Vein endothelial cell (primary cell): ENCODE results near the gene GPATCH2L. TPM values are rescaled to one million over a fixed set of nuclear protein-coding genes. Genes with fewer than 3 reads are reported as not detected.

ENCODE experiments used
- total RNA-seq: library from RNA; depleted of rRNA; stranded (reverse); fragments of >200 nt; gene quantifications from 2 replicates; pipeline ENCODE4 v1.2.3, GENCODE V29; 2012

The GPATCH2L gene
- total RNA-seq, result 47.4 and 57.7 TPM in 2 replicates

DNA sequence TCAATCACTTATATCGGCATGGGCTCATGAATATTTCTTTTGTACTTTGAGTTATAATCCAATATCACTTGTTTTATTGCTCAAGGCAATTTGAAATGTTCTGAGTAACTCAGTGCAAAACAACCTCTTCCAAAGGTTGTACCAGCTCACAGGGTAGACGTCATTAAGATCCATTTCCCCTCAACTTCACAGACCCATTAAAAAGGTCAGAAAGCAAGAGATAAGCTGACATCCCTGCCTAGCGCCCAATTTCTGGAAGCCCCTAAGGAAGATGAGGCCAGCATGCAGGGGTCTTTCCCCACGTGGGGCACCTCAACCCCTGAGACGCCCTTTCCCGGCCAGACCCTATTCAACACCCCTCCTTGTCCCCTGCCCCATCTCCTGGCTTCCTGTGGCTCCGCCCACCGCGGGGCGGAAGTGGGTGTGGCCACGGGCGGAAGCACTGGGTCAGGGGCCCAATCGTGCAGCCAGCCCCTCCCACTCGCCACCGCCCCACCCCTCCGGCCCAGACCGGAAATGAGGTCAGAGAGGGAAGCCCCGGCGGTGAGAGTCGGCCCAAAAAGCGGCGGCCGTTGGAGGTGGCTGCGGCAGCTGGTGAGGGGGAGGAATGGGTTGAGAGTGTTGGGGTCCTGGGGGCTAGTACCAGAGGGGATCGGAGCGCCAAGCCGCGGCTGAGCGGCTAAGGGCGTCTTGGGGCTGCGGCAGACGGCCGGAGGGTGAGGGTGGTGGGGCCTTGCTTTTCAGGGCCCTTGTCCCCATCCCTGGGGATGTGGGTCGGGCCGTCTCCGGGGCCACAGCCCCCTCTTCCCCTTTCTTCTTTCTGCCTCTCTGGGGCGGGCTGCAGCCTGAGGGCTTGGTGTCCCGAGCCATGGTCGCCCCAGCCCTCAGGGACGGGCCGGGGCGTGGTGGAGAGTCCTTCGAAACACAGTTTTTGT, at the start of gene GPATCH2L:
TSS of gene GPATCH2L (plus strand) at position 525 of the 935 bp plus-strand sequence. CDS start 2,442 bp downstream, outside the sequence.

Other genes starting within 250 kb of the GPATCH2L start
- 2.8 and 3.6 TPM in 2 replicates for gene TGFB3, start 169.9 kb upstream of the GPATCH2L start, total RNA-seq
- gene IFT43, start 166.2 kb upstream of the GPATCH2L start, total RNA-seq, result 18.0 and 28.1 TPM in 2 replicates
- not detected in 2 replicates for gene ESRRB, start 224.2 kb downstream of the GPATCH2L start, total RNA-seq